Ecto neural progenitor cell (in vitro differentiated cells): ENCODE measurements around the gene JUP.
A peak's percentile ranks its signal among the peaks of the same experiment; 100 is the strongest.

ENCODE experiments used
- DNase-seq: peaks from one replicate; pipeline ENCODE4 v3.0.0-alpha.2; 2018; ENCODE audit warnings: low spot score

Gene JUP

DNA sequence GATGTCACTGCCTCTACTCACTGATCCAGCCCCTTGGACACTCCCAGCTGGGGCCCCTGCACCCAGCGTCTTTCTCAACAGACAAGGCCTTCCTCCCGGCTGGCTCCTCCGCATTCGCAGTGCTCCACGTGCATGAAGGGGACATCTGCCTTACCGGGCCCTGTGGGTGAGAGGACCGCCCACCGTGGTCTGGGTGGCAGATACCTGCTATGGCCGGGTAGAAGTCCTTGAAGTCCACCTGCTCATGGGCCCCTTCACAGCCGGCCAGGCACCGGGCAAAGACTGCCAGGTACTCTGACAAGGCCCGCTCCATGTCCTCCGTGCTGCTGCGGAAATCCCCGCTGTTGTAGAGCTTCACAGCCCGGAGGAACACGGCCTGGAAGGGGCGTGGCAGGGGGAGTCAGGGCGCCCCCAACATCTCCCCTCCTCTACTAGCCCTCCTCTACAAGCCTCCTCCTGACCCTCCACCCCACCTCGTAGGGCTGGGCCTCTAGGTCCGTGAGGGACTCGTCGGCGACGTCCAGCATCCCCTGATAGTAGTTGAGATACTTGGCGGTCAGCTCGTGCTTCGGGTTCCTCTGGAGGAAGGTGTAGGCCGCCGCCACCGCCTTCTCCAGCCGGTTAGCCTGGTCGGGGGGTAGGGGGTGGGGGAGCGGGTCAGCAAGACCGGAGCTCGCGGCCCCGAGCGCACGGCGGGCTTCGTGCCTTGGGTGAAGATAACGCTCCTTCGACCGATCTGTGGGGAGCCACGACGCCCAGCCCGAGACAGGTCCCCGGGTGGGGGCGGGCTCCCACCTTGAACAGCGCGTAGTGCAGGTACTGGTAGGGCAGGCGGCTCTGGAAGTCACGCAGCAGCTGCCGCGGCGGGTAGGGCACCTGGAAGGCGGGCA lies 24.4 kb upstream of the JUP start:
- no peak for DNase-seq

DNA sequence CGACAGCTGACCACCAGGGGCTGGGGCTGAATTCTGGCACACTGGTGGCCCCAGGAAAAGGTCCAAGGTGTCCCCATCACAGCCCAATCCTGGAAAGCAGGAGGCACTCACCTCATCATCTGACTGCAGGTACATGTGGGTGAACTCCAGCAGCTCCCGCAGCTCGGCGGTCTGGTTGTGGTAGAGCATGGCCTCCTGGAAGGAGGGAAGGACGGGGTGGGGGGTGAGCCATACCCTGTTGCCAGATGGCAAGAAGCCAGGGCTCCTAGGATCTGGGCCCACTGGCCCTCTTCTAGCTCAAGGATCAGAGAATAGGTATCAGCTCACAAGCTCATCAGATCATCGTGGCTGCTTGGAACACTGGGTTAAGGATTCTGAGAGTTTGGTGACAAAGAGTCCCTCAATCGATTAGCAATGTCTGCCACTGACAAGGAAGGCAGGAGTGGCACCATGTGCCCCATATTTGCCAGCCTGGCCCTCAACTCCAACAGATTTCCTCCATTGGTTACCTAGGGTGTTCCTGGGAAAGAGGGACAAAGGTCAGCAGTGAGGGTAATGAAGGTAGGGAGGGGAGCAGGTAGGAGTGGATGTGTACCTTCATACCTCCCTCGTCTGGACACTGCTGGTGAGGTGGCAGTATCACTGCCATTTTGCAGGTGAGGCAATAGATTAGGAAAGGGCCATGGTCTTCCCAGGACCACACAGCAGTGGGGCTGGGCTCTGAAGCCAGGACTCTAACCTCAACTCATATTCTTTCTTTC lies 20.4 kb upstream of the JUP start:
- DNase-seq = no peak

DNA sequence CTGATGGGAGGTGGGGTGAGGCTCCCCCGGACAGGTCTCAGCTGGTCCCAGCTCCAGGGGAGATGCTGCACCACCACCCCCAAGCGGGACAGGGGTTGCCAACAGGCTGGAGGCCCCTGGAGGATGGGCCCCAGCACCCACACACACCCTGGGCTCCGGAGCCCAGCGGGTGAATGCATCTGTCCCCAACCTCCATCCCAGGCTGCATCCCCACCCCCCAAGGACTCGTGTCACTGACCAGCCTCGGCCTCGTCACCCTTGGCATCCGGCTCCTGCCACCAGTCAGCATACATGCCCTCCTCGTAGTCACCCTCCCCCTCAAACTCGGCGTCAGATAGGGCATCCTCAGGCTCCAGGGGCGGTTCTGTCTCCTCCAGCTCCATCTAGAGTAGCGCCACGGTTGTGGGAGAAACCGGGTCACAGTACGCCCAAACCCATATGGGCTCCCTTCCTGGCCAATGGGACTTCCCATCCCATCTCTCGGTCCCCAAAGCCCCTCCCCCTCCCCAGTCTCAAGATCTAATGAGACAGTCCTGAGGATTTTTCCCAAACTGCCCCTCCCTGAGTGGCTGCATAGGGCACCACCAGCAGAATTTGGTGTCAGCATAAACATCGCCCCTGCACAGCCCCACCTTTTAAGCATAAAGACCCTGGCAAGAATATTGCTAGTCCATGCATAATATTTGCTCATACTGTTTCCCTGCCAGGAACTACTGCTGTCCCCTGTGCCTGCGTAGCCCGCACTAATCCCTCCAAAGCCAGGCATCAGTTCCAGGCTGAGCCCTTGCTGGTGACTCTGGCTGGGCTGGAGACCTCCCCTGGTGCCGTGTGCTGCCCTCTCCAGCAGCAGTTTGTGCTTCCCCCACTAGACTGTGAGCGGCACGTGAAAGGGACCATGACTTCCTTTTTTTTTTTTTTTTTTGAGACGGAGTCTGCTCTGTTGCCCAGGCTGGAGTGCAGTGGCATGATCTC lies 16.8 kb upstream of the JUP start:
- DNase-seq = no peak

DNA sequence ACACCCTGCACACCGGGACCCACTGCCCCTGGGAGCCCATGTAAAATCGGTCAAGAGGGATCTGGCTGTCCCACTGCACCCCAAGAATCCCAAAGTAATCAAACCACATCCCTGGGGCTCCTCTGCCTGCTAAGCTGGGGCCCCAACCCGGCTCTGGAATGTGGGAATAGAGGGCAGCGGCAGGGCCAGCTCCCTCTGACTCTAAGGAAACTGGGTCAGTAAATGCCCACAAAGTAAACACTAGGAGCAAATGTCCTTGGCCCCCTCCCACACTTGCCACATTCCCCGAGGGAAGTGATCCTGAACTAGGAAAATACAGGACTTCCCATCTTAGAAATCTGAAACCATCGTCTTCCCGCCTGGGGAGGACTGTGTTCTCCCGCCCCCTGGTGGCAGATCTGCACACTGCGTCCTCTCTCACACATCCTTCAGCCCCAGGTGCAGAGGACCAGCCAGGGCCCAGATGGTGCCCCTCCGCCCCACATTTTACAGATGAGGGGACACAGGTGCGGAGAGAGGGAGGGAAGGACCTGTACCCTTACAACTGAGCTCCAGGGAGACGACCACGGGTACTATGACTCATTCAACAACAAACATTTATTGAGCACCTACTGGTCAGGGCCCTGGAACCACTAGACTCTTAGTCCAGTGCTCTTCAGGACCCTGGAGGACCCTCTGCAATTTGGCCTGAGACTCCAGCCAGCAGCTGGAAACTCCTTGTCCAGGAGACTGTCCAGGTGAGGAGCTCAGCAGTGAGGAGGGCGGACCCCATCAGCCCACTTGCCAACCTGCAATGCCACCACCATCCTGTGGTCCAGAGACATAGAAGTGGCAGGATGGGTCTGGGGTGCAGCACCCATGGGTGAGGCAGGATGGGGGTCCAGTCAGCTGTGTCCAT lies 15.1 kb upstream of the JUP start:
- peak; percentile 93 for DNase-seq

DNA sequence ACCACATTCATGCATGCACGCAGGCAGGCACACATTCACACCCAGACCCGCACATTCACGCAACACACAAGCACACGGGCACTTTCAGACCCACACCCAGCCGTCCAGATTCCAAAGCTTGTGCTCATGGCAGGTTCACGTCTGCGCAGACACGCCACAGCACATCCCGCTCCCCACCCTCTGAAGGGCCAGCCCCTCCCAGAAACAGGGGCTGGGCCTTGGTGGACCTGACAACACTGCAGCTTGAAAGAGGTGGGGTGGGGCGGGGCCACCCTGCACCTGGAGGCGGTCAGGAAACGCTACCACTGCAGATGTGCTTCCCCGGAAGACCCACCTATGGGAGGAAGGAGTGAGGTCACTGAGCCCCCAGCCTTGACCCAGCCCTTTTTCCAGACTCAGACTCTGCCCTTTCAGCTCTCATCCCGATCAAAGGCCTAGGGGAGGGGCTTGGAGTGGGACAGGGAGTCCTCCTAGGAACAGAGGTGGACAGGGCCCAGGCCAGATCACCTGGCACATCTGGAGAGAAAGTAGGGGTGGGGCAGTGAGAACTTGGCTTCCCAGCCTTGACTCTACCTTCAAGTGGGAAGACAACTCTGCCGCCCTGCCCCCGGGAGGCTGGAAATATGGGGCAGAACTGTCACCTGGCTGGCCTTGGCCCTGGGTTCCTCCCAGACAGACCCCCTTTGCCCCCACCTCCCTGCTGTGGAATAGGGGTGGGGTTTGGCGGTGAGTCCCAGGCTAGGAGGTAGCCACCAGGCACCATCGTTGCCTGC lies 14.3 kb upstream of the JUP start:
- DNase-seq = peak; percentile 76

DNA sequence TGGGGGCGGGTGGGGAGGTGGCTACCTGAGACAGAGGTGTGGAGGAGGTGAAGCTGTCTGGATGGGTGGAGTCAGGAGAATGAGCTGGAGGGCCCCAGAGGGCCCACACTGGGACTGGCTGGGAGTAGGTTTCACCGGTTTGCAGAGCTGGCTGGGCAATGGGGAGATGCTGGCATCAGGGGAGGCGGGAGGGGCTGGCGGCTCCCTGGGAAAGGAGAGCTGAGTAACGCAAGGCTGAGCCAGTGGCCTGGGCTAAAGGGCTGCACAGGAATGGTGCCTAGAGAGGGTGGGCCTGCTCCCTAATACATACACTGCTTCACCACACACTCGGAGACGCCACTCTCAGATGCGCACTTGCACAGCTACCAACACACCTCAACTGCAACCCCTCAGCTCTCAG lies 12.9 kb upstream of the JUP start:
- no peak for DNase-seq

DNA sequence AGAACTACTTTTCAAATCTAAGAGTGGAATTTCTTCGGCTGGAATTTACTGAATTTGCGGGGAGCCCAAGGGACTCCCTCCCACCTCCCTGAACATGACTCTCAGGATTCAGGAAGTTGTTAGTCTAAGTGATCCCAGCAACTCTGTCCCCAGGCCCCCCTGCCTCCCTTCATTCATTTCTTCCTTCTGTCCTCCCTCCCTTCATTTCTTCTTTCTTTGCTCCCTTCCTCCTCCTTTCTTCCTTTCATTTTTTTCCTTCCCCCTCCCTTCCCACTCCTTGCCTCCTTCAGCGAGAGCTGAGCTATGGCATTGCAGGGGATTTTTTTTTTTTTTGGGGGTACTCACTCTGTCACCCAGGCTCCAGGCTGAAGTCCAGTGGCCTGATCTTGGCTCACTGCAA lies 10.9 kb upstream of the JUP start:
- no peak for DNase-seq

DNA sequence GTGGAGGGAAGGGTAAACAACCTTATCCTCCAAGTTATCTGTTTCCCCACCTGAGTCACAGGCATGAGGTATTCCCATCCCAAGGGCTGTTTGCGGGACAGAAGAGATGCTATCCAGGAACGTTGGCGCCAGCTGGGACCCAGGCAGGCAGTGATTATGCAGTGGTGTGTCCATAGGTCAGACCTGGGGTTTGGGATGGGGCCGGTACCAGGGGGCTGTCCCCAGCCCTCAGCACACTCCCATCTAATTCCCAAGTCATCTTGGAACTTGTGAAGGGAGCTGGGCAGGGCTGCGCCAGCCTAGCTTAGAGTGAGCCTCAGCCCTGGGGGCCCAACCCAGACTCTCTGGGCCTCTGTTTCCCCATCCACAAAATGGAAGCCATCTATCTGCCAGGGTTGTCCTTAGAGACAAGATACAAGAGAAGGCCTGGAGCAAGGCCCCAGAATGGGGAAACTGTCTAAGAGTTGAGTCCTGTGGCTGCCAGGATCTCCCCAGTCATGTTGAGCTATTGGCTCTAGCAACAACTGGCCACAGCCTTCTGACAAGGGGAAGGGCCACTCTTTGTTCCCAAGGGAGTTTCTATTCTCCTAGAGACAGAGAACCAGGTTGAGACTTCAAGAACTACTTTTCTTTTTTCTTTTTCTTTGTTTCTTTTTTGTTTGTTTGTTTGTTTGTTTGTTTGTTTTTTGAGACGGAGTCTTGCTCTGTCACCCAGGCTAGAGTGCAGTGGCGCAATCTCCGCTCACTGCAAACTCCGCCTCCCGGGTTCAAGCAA lies 9.8 kb upstream of the JUP start:
- no peak for DNase-seq

DNA sequence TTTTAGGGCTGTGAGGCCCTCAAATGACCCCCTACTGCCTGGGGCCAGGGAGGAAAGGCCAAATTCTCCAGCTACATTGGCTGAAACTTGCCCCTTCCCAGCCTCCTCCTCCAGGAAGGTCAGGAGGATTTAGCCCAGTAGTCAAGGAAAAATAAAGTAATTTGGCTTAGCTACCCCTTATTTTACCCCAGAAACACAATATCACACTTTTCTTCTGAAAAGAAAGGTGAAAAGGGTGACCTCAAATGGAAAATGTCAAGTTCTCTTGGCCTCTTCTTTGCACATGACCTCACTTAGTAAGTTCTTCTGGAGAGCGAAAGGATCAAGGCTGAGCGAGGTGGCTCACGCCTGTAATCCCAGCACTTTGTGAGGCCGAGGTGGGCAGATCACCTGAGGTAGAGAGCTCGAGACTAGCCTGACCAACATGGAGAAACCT lies 8.0 kb upstream of the JUP start:
- DNase-seq = no peak

DNA sequence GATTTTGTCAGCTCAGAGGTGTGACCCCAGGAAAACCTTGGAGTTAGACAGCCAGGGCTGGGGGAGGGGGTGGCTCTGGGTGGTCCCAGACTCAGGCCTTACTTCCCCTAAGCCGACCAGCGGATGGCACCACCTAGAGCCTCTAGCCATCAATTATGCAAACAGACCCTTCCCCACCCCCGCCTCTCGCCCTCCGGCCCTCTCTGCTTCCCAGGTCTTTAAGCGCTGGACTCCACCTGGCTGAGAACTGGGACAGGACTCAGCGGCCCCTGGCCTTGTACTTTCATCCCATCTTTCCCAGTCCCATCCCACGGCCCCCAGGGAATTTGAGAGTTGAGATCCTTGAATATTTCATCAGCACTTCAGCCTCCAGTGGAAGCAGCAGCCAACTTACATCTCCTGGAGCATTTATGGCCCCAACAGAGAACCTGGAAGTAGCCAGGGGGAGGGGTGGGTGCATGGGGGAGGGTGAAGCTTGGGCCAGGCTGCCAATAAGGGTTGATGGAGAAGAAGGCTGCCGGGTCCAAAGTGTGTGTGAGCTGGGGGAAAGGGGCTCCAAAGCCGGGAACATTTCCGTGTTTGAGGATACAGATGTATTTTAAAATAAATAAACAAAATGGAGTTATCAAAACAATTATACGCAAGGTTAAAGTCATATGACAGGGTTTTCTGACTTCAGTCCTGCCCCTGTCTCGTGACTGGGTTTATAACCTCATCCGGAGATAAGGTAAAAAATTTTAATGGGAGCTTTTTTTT lies 7.5 kb upstream of the JUP start:
- DNase-seq = peak; percentile 83

DNA sequence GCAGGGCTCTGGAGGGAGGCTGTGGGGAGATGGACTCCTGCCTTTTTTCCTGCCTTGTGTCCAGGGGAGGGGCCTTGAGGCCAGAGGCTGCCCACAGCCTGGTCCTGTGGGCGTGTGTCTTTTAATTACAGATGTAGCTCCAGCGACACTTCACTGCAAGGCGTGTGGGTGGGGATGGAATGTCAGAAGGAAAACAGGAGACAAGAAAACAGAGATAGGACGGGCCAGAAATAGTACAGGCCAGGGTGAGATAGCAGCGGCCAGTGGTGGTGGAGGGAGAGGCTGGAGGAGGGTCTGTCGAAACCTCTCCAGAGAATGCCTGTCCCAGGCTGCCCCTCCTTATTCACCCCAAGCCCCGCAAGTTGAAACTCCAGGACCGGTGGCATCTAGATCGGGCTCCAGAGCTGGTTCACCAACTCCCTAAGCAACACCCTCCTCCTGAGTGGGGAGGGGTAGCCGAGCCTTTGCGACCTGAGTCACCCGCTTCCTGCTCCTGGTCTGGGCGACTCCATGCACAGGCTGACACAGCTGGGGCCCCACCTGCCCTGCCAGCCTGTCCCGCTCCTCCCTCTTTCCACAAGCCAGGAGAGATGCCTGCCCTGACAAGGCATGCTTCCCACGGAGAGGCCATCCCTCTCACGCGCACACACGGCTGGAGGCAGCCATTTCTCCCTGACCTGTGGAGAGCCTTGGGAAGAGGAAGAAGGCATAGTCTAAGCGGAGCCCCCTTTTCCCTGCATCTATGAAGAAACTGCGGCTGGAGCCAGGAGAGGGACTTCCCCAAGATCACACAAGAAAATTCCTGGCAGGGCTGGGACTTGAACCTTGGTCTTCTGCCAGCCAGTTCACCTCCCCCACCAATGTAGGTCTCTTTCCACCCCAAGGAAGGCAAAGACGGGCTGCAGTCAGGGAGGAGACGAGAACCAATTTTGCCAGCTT lies 6.6 kb upstream of the JUP start:
- DNase-seq = no peak

DNA sequence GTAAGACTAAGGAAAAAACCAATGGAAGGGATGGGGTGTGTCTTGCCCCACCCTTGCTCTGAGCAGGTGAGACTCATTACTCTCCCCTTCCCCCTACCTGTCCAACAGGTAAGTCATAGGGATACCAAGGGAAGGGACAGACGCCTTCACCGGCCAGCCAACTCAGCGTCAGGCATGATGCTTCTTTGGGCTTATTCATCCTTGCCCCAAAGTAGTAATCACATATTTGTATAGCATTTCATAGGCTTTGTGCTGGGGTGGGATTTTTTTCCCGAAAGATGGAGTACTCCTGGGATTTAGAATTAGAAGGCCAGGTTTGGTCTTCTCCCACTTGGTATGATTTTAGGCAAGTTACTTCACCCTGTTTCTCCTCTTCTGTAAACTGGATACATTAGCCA lies 509 bp upstream of the JUP start:
- DNase-seq = no peak

DNA sequence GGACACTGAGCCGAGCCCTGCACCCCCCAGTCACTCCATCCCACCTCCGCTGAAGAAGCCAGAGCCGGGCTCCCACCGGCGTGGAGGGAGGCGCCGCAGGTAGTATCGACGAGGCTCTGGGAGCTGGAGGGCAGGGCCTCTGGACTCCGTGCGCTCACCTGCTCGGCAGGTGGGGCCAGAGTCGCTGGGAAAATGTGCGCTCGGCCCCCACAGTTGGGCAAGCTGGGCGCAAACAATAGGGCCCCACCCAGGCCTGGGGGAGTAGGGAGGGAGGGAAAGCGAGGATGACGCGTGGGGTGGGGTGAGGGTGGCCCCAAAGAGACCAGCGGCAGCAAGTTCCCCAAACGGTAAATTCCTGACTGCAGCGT lies 668 bp downstream of the JUP start:
- DNase-seq = peak; percentile 79

DNA sequence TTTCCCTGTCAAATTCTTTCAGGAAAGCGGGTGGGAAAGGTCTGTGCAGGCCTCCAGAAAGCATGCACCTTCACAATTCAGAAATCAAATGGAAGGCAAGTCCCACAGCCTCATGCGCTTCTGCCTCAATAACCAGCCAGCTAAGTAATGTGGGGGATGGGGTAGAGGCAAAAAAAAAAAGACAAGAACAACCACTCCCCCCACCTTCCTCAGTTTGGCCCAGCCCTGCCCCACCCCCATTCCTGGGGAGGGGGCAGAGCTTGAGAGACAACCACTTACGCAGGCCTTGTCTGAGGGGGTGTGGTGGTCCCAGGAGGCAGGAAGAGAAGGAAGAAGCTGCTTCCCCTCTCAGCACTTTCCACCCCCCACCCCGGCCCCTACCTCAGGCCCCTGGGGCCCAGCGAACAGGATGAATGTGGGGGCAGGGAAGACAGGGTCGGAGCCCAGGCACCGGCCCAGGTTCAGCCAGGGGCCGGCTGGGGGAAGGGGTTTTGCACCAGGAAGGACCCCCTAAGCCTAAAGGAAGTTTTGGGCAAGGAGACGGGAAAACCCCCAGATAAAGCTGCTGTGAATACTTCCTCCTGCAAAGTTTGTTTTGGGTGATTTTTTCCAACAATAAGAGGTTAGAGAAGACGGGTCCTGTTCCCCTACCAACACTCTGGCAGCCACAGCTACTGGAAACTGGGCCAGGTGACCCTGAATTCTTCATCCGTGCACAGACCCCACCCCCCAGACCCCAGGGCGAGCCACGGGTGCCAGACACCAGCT lies 1.2 kb downstream of the JUP start:
- peak; percentile 87 for DNase-seq

DNA sequence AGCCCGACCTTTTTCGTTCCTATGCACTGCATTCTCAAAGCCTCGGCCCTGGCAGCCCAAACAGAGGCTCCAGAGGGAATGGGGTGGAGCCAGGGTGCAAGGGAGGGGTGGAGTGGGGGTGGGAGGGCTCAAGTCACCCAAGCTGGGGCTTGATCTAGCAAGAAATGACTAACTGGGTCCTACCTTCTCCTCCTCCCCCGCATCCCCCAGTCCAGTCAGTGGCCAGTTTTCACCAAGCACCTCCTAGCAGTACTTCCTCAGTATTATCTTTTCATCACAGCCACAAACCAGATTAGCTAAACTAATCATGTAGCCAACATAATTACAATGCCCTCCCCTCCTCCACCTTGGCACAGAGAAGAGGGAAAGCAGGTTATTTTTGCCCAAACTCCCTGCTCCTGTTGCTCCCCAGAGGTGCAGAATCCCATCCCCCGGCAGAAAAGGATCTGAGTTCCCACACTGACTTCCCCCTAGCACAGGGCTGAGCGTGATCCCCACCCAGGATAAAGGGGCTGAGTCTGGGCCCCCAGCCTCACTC lies 2.2 kb downstream of the JUP start:
- DNase-seq = peak; percentile 74

DNA sequence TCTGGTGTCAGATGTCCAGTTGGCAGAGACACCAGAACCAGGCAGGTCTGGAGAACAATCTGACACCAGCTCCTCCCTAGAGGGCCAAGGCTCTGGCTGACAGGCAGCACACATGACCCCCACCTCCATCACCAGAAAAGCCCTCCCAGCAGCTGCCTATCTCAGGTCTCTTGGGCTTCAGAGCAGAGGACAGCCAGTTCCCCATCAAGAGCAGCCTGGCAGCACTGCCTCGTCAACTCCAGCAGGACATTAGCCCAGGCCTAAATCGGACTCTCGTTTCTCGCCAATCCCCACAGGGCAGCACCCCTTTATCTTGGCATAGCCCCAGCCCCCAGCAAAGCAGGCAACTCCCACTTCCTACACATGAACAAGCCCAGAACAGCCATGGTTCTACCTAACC lies 4.4 kb downstream of the JUP start:
- no peak for DNase-seq
